Kidney (tissue), 14 donors: Measurements from ENCODE around the gene FBXL17. TPM values are rescaled to one million over a fixed set of nuclear protein-coding genes. Genes with fewer than 3 reads are reported as not detected.

Experiments
- DNase-seq, 5 donors: peaks; one replicate each; pipeline ENCODE4 v3.0.0-alpha.2; 2013 to 2020
- FAIRE-seq: peaks from 2 replicates; lab custom pipeline; 2012; peaks lifted over from hg19 to GRCh38; lab: Jason Lieb, UNC
- H3K27ac ChIP-seq, 2 donors: one replicate each; pipeline ENCODE4 v1.7.0; 2013; ENCODE audit warnings: low read depth in 2 of 2, low read length in 2 of 2, inconsistent platforms in 1 of 2
- H3K27me3 ChIP-seq: one replicate; pipeline ENCODE4 v1.7.1; 2013; ENCODE audit warnings: low read length, inconsistent platforms; ENCODE audit not compliant: control insufficient read depth, insufficient read depth
- H3K36me3 ChIP-seq, 3 donors: one replicate each; pipeline versions ENCODE4 v1.7.0 to v1.7.1; 2013; ENCODE audit warnings: low read length in 3 of 3, control low read depth in 1 of 3, inconsistent platforms in 1 of 3; ENCODE audit not compliant: insufficient read depth in 3 of 3, control insufficient read depth in 2 of 3
- H3K4me1 ChIP-seq, 3 donors: one replicate each; pipeline versions ENCODE4 v1.7.0 to v1.7.1; 2013; ENCODE audit warnings: low read length in 3 of 3, inconsistent platforms in 1 of 3, low read depth in 1 of 3; ENCODE audit not compliant: control insufficient read depth in 2 of 3, insufficient read depth in 2 of 3
- H3K4me3 ChIP-seq, 3 donors: one replicate each; pipeline versions ENCODE4 v1.7.0 to v1.8.1; 2013; ENCODE audit warnings: low read length in 3 of 3, control low read depth in 1 of 3, inconsistent platforms in 1 of 3
- H3K9ac ChIP-seq, 3 donors: one replicate each; pipeline versions ENCODE4 v1.7.0 to v1.7.1; 2013; ENCODE audit warnings: low read length in 3 of 3, control low read depth in 1 of 3, inconsistent platforms in 1 of 3
- H3K9me3 ChIP-seq, 3 donors: one replicate each; pipeline versions ENCODE4 v1.7.0 to v1.7.1; 2013; ENCODE audit warnings: low read length in 3 of 3, control low read depth in 1 of 3, inconsistent platforms in 1 of 3; ENCODE audit not compliant: control insufficient read depth in 2 of 3, insufficient read depth in 1 of 3
- CTCF ChIP-seq: IDR thresholded peaks from 3 replicates; pipeline ENCODE4 v1.5.1; 2012; ENCODE audit warnings: mild to moderate bottlenecking, moderate library complexity, borderline replicate concordance; ENCODE audit not compliant: insufficient read depth; ENCODE audit errors: extremely low read depth
- intact Hi-C: fragments of 100-400 bp; cut with DNase I; formaldehyde crosslinking; loops from one replicate; pipeline ENCODE4 v1.11.1; 2022
- polyA plus RNA-seq: library from polyadenylated mRNA; stranded (reverse); fragments of 350-450 nt; fragmentation: Illumina TruSeq; extraction: RNeasy Lipid Tissue Mini Kit (QIAGEN cat#74804); gene quantifications from one replicate; pipeline ENCODE4 v1.2.3, GENCODE V29; 2014; ENCODE audit warnings: low read depth, low replicate concordance; ENCODE audit not compliant: insufficient read depth
- total RNA-seq: library from RNA; stranded (reverse); fragmentation: NEBNext Ultra II Directional; extraction: Animal tissue kit (Norgen Biotek cat#: 25700); gene quantifications from one replicate; pipeline ENCODE4 v1.2.1, GENCODE V29; 2021
- donor health status: control.
- donor health status: control.
- donor health status: control.
- donor health status: control.
- donor health status: control.
- donor health status: DM: yes; HTN: yes; CAD: no.
- donor health status: Normal renal cell carcinoma (clear cell type).

The FBXL17 gene
- total and polyA plus RNA-seq, 2 donors from 2014 or later = 11.7 to 26.5 TPM

- Histone ChIP-seq H3K27me3 (no peaks in the 10 kb centered on the region), H3K36me3 (no peaks in the 10 kb centered on the region), H3K27ac (no peak overlapping the region), H3K4me1 (no peaks in the 10 kb centered on the region), H3K9ac (no peak overlapping the region), H3K9me3 (no peaks in the 10 kb centered on the region), H3K4me3 (no peak overlapping the region)
- DNase-seq (no peak), FAIRE-seq (no peak)
- intact Hi-C loops = no loop called here
- no peak for TF ChIP-seq CTCF
These were observed 551.1 kb downstream of the FBXL17 start for GRCh38 chr5:107830750-107831149.

- TF ChIP-seq CTCF = no peak
- Histone ChIP-seq H3K27me3 (no peaks in the 10 kb centered on the region), H3K4me3 (no peak overlapping the region), H3K4me1 (no peaks in the 10 kb centered on the region), H3K9ac (no peak overlapping the region), H3K36me3 (no peaks in the 10 kb centered on the region), H3K27ac (no peak overlapping the region), H3K9me3 (peaks cover 0 to 5% (median 0%) of the 10 kb centered on the region in 3 donors)
- DNase-seq = no peak
- FAIRE-seq = no peak
- intact Hi-C loops = no loop called here
These were observed 555.4 kb downstream of the FBXL17 start for GRCh38 chr5:107826311-107827000.

DNA sequence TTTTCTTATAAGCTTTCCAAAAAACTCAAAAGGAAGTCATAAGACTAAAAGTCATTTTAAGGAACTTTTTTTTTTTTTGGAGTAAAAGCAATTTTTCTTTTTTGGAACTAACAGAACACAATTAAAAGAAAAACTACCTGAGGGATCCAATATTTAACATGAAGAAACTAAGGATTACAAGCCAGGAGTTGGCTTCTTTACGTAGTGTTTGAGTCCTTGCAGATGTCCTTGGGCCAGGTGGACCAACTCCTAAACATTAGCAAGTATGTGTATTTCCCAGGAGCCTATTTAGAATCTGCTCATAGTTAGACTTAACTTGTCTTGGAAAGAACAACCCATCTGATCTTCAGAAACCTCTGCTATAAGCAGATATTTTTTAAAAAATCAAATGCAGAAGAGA lies 557.1 kb downstream of the FBXL17 start:
- Histone ChIP-seq H3K27me3 (no peaks in the 10 kb centered on the region), H3K36me3 (no peaks in the 10 kb centered on the region), H3K9me3 (peaks cover 0 to 5% (median 0%) of the 10 kb centered on the region in 3 donors), H3K9ac (no peak overlapping the region), H3K4me3 (no peak overlapping the region), H3K4me1 (no peaks in the 10 kb centered on the region), H3K27ac (no peak overlapping the region)
- FAIRE-seq (no peak), DNase-seq (no peak)
- intact Hi-C loops = no loop called here
- TF ChIP-seq CTCF = no peak
